SKM-1 treated with dmso at 0.1 percent for 144 hours (cell line): ENCODE measurements around the gene ZNF784.

Experiments used
- DNase-seq: peaks from one replicate; lab custom pipeline; 2025; ENCODE audit not compliant: unreplicated experiment; lab: John Stamatoyannopoulos, UW

The ZNF784 gene

GRCh38 chr19:55656988-55657747 lies 32.8 kb upstream of the ZNF784 start:
- no peak for DNase-seq

- no peak for DNase-seq
These were observed 32.2 kb upstream of the ZNF784 start for GRCh38 chr19:55656552-55656951.

GRCh38 chr19:55655648-55656040 lies 31.3 kb upstream of the ZNF784 start:
- DNase-seq, result no peak

GRCh38 chr19:55654868-55655647 lies 30.7 kb upstream of the ZNF784 start, which contains the start of gene U2AF2:
U2AF2 (plus strand) TSS chr19:55655035; CDS start chr19:55655105, 70 bp downstream.
- DNase-seq, result peak; percentile 68

- peak; percentile 89 for DNase-seq
These were observed 30.0 kb upstream of the ZNF784 start for GRCh38 chr19:55654323-55654867.

- DNase-seq, result peak; percentile 77
These were observed 29.4 kb upstream of the ZNF784 start for GRCh38 chr19:55653651-55654322.

GRCh38 chr19:55652311-55653128 lies 28.2 kb upstream of the ZNF784 start:
- no peak for DNase-seq

GRCh38 chr19:55651236-55651635 lies 26.9 kb upstream of the ZNF784 start:
- no peak for DNase-seq

- DNase-seq, result no peak
These were observed 26.4 kb upstream of the ZNF784 start for GRCh38 chr19:55650602-55651230.

GRCh38 chr19:55650126-55650557 lies 25.8 kb upstream of the ZNF784 start:
- no peak for DNase-seq

GRCh38 chr19:55649268-55650125 lies 25.1 kb upstream of the ZNF784 start:
- DNase-seq, result no peak

- no peak for DNase-seq
These were observed 24.4 kb upstream of the ZNF784 start for GRCh38 chr19:55648585-55649267.

- DNase-seq, result no peak
These were observed 23.6 kb upstream of the ZNF784 start, which contains the start of gene CCDC106 for GRCh38 chr19:55647732-55648584. CCDC106 (plus strand) TSS chr19:55648212; CDS start chr19:55649047, 835 bp downstream.

GRCh38 chr19:55646889-55647731 lies 22.7 kb upstream of the ZNF784 start:
- no peak for DNase-seq

GRCh38 chr19:55645512-55645881 lies 21.1 kb upstream of the ZNF784 start:
- DNase-seq, result no peak

GRCh38 chr19:55644842-55645511 lies 20.6 kb upstream of the ZNF784 start:
- DNase-seq, result no peak
